ENCODE results near the gene MECP2. TPM values are rescaled to one million over a fixed set of nuclear protein-coding genes. Genes with fewer than 3 reads are reported as not detected.

Gene MECP2
- total RNA-seq, 1 experiment from 2014 or later: 47.3 TPM

GRCh38 chrX:154038656-154039055, 58.9 kb downstream of the MECP2 start:
- no peak for TF ChIP-seq EZH2 (IDR thresholded peaks at IDR 0.05; ENCODE audit: low read length, unreplicated experiment)
- TF ChIP-seq CTCF (conservative IDR thresholded peaks at IDR 0.05; ENCODE audit: low read depth, low read length): no peak
- no peak for TF ChIP-seq EZH2phosphoT487 (IDR thresholded peaks at IDR 0.05; ENCODE audit: borderline replicate concordance, low read length)
- Histone ChIP-seq H3K4me2 (ENCODE audit: low read length) (no peak overlapping the region), H3K9me2 (replicated peaks; ENCODE audit: low read length) (no peaks in the 10 kb centered on the region), H3K27ac (ENCODE audit: low read length) (no peak overlapping the region), H3K27me3 (ENCODE audit: low read length) (no peaks in the 10 kb centered on the region), H3K79me2 (ENCODE audit: low read length) (peaks cover 13% of the 10 kb centered on the region; the same call in 1 of the 2 replicates), H3K9me3 (ENCODE audit: low read length) (no peaks in the 10 kb centered on the region), H4K20me1 (ENCODE audit: low read length) (no peaks in the 10 kb centered on the region), H3F3A (ENCODE audit: low read length, unreplicated experiment) (no peaks in the 10 kb centered on the region), H2AFZ (ENCODE audit: low read length) (no peak overlapping the region), H3K9ac (ENCODE audit: low read length) (no peak overlapping the region), H3K4me1 (ENCODE audit: insufficient read depth, low read length) (no peaks in the 10 kb centered on the region), H3K4me3 (ENCODE audit: low read length) (no peak overlapping the region), H3K36me3 (ENCODE audit: low read depth, low read length) (no peaks in the 10 kb centered on the region)
- POLR2A ChIA-PET (ENCODE audit: unreplicated experiment): no interaction called here
- DNase-seq (no peak), ATAC-seq (no peak)
- intact Hi-C loops (cut with micrococcal nuclease): no loop called here
- no TSS peak for BruUV-seq (replicated peaks)
- CTCF ChIA-PET: no interaction called here

- Histone ChIP-seq H3F3A (ENCODE audit: low read length, unreplicated experiment) (no peaks in the 10 kb centered on the region), H3K9me3 (ENCODE audit: low read length) (no peaks in the 10 kb centered on the region), H3K27me3 (ENCODE audit: low read length) (no peaks in the 10 kb centered on the region), H3K4me1 (ENCODE audit: insufficient read depth, low read length) (no peaks in the 10 kb centered on the region), H3K79me2 (ENCODE audit: low read length) (peaks cover 9% of the 10 kb centered on the region; the same call in 1 of the 2 replicates), H4K20me1 (ENCODE audit: low read length) (no peaks in the 10 kb centered on the region), H3K36me3 (ENCODE audit: low read depth, low read length) (no peaks in the 10 kb centered on the region; the same call in 1 of the 2 replicates), H3K4me2 (ENCODE audit: low read length) (no peak overlapping the region), H3K27ac (ENCODE audit: low read length) (no peak overlapping the region), H3K9ac (ENCODE audit: low read length) (no peak overlapping the region), H3K9me2 (replicated peaks; ENCODE audit: low read length) (no peaks in the 10 kb centered on the region), H2AFZ (ENCODE audit: low read length) (no peak overlapping the region), H3K4me3 (ENCODE audit: low read length) (no peak overlapping the region)
- TF ChIP-seq EZH2 (IDR thresholded peaks at IDR 0.05; ENCODE audit: low read length, unreplicated experiment): no peak
- no peak for TF ChIP-seq CTCF (conservative IDR thresholded peaks at IDR 0.05; ENCODE audit: low read depth, low read length)
- no peak for TF ChIP-seq EZH2phosphoT487 (IDR thresholded peaks at IDR 0.05; ENCODE audit: borderline replicate concordance, low read length)
- POLR2A ChIA-PET (ENCODE audit: unreplicated experiment): no interaction called here
- CTCF ChIA-PET: no interaction called here
- no peak for DNase-seq
- no peak for ATAC-seq
- BruUV-seq (replicated peaks): no TSS peak
- intact Hi-C loops (cut with micrococcal nuclease): no loop called here
Measured at GRCh38 chrX:154037754-154038153, 59.8 kb downstream of the MECP2 start.

- no peak overlapping the region for H3K27ac ChIP-seq (ENCODE audit: low read length)
- no peak overlapping the region for H3K4me2 ChIP-seq (ENCODE audit: low read length)
- no peak overlapping the region for H2AFZ ChIP-seq (ENCODE audit: low read length)
- no peak overlapping the region for H3K9ac ChIP-seq (ENCODE audit: low read length)
- no peaks in the 10 kb centered on the region for H3K4me1 ChIP-seq (ENCODE audit: insufficient read depth, low read length)
- no peaks in the 10 kb centered on the region for H4K20me1 ChIP-seq (ENCODE audit: low read length)
- no peak for DNase-seq
- intact Hi-C loops (cut with micrococcal nuclease): no loop called here
- H3F3A ChIP-seq (ENCODE audit: low read length, unreplicated experiment): no peaks in the 10 kb centered on the region
- BruUV-seq (replicated peaks): no TSS peak
- ChIA-PET POLR2A (ENCODE audit: unreplicated experiment) (no interaction called here), CTCF (no interaction called here)
- no peaks in the 10 kb centered on the region for H3K27me3 ChIP-seq (ENCODE audit: low read length)
- no peak overlapping the region for H3K4me3 ChIP-seq (ENCODE audit: low read length)
- peaks cover 4% of the 10 kb centered on the region; the same call in 1 of the 2 replicates for H3K79me2 ChIP-seq (ENCODE audit: low read length)
- H3K36me3 ChIP-seq (ENCODE audit: low read depth, low read length): peaks cover 2% of the 10 kb centered on the region; the same call in 1 of the 2 replicates
- no peaks in the 10 kb centered on the region for H3K9me2 ChIP-seq (replicated peaks; ENCODE audit: low read length)
- no peak for ATAC-seq
- H3K9me3 ChIP-seq (ENCODE audit: low read length): no peaks in the 10 kb centered on the region
- TF ChIP-seq EZH2phosphoT487 (IDR thresholded peaks at IDR 0.05; ENCODE audit: borderline replicate concordance, low read length): no peak
- no peak for TF ChIP-seq EZH2 (IDR thresholded peaks at IDR 0.05; ENCODE audit: low read length, unreplicated experiment)
Measured at GRCh38 chrX:154036513-154036912, 61.0 kb downstream of the MECP2 start.

Measured in PC-3 (cell line).